ENCODE results near the gene PDS5B.

DNA sequence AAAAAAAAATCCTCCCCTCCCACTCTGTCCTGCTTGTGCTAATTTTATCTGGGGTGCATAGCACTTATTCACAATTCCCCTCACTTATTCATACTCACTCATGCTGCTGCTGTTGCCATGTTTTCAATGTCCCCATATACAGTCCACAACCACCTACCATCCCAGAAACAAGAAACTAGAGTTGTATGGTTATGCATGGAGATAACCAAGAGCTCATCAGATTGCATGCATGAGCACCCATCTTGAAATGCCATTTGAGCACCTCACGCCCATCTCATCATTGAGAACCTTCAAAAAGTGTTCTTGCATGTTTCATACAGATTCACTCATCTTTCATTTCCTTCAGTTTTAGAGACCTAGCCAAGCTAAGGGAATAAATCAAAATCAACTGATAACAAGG is 32.5 kb upstream of the PDS5B start:
- no peak for TF ChIP-seq ZNF529 (tag by site-specific recombination; IDR thresholded peaks at IDR 0.05; ENCODE audit: insufficient replicate concordance)
- TF ChIP-seq CTCF (tag by site-specific recombination; IDR thresholded peaks at IDR 0.05) = no peak
- TF ChIP-seq ZNF335 (tag by site-specific recombination; conservative IDR thresholded peaks at IDR 0.05) = no peak
- TF ChIP-seq SP2 (tag by site-specific recombination; IDR thresholded peaks at IDR 0.05) = no peak
- TF ChIP-seq ZNF416 (tag by site-specific recombination; IDR thresholded peaks at IDR 0.05) = no peak
- no peak for TF ChIP-seq ZNF629 (tag by site-specific recombination; IDR thresholded peaks at IDR 0.05)
- no peak for TF ChIP-seq ZNF600 (tag by site-specific recombination; IDR thresholded peaks at IDR 0.05)
- no peak for TF ChIP-seq ZNF350 (tag by site-specific recombination; IDR thresholded peaks at IDR 0.05)
- TF ChIP-seq ZEB2 (tag by site-specific recombination; IDR thresholded peaks at IDR 0.05) = no peak
- TF ChIP-seq ZNF561 (tag by site-specific recombination; IDR thresholded peaks at IDR 0.05; ENCODE audit: borderline replicate concordance) = no peak
- no peak for TF ChIP-seq ZNF112 (tag by site-specific recombination; IDR thresholded peaks at IDR 0.05)
- TF ChIP-seq, protein P1, sequence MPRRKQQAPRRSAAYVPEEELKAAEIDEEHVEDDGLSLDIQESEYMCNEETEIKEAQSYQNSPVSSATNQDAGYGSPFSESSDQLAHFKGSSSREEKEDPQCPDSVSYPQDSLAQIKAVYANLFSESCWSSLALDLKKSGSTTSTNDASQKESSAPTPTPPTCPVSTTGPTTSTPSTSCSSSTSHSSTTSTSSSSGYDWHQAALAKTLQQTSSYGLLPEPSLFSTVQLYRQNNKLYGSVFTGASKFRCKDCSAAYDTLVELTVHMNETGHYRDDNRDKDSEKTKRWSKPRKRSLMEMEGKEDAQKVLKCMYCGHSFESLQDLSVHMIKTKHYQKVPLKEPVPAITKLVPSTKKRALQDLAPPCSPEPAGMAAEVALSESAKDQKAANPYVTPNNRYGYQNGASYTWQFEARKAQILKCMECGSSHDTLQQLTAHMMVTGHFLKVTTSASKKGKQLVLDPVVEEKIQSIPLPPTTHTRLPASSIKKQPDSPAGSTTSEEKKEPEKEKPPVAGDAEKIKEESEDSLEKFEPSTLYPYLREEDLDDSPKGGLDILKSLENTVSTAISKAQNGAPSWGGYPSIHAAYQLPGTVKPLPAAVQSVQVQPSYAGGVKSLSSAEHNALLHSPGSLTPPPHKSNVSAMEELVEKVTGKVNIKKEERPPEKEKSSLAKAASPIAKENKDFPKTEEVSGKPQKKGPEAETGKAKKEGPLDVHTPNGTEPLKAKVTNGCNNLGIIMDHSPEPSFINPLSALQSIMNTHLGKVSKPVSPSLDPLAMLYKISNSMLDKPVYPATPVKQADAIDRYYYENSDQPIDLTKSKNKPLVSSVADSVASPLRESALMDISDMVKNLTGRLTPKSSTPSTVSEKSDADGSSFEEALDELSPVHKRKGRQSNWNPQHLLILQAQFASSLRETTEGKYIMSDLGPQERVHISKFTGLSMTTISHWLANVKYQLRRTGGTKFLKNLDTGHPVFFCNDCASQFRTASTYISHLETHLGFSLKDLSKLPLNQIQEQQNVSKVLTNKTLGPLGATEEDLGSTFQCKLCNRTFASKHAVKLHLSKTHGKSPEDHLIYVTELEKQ (tag by site-specific recombination; IDR thresholded peaks at IDR 0.05; ENCODE audit: borderline replicate concordance) = no peak
- TF ChIP-seq YY1 (tag by site-specific recombination; IDR thresholded peaks at IDR 0.05) = no peak

Data from HEK293 (cell line).